ENCODE measurements around the gene TCF4. TPM values are rescaled to one million over a fixed set of nuclear protein-coding genes. Genes with fewer than 3 reads are reported as not detected.

TCF4 gene
- total RNA-seq, 1 experiment from 2014 or later, result 261 TPM

- Histone ChIP-seq H3K4me3 (ENCODE audit: low read length) (no peak overlapping the region), H3K9me2 (replicated peaks; ENCODE audit: insufficient read depth, low read length) (no peaks in the 10 kb centered on the region)
These were observed 40.3 kb downstream of the TCF4 start for GRCh38 chr18:55547705-55548056.

GRCh38 chr18:55546851-55547704 lies 40.9 kb downstream of the TCF4 start:
- no peak overlapping the region for H3K9ac ChIP-seq (ENCODE audit: low read length)
- no peaks in the 10 kb centered on the region for H3K9me2 ChIP-seq (replicated peaks; ENCODE audit: insufficient read depth, low read length)
- peaks cover 30% of the 10 kb centered on the region for H3K36me3 ChIP-seq (ENCODE audit: insufficient read depth, low read length)
- peaks cover 81% of the 10 kb centered on the region for H3K4me1 ChIP-seq (ENCODE audit: low read length)
- H3K79me2 ChIP-seq (ENCODE audit: low read length), result peaks cover 96% of the 10 kb centered on the region
- DNase-seq, result no peak
- no peaks in the 10 kb centered on the region for H3K27me3 ChIP-seq (ENCODE audit: low read length)
- peak overlapping the region; percentile 26 for H3K27ac ChIP-seq (ENCODE audit: low read length)
- no peak overlapping the region for H3K4me2 ChIP-seq (ENCODE audit: low read depth, low read length, poor library complexity, severe bottlenecking)
- H2AFZ ChIP-seq (ENCODE audit: low read length), result no peak overlapping the region
- no peaks in the 10 kb centered on the region for H3K9me3 ChIP-seq (ENCODE audit: low read length)
- no peaks in the 10 kb centered on the region for H4K20me1 ChIP-seq (ENCODE audit: insufficient read depth, low read depth, low read length)
- H3K4me3 ChIP-seq (ENCODE audit: low read length), result no peak overlapping the region

More at GRCh38 chr18:55547705-55548056, 40.3 kb downstream of the TCF4 start:
- DNase-seq, result no peak
- Histone ChIP-seq H4K20me1 (ENCODE audit: insufficient read depth, low read depth, low read length) (no peaks in the 10 kb centered on the region), H3K79me2 (ENCODE audit: low read length) (peaks cover 96% of the 10 kb centered on the region), H3K4me1 (ENCODE audit: low read length) (peaks cover 75% of the 10 kb centered on the region), H2AFZ (ENCODE audit: low read length) (no peak overlapping the region), H3K4me2 (ENCODE audit: low read depth, low read length, poor library complexity, severe bottlenecking) (no peak overlapping the region), H3K27ac (ENCODE audit: low read length) (peak overlapping the region; percentile 26; the same call in 1 of the 2 replicates), H3K9ac (ENCODE audit: low read length) (no peak overlapping the region), H3K36me3 (ENCODE audit: insufficient read depth, low read length) (peaks cover 27% of the 10 kb centered on the region), H3K9me3 (ENCODE audit: low read length) (no peaks in the 10 kb centered on the region), H3K27me3 (ENCODE audit: low read length) (no peaks in the 10 kb centered on the region)

- H2AFZ ChIP-seq (ENCODE audit: low read length), result no peak overlapping the region
- H3K27me3 ChIP-seq (ENCODE audit: low read length), result no peaks in the 10 kb centered on the region
- H4K20me1 ChIP-seq (ENCODE audit: insufficient read depth, low read depth, low read length), result no peaks in the 10 kb centered on the region
- no peak overlapping the region; the same call in 1 of the 2 replicates for H3K27ac ChIP-seq (ENCODE audit: low read length)
- no peaks in the 10 kb centered on the region for H3K9me2 ChIP-seq (replicated peaks; ENCODE audit: insufficient read depth, low read length)
- H3K9me3 ChIP-seq (ENCODE audit: low read length), result no peaks in the 10 kb centered on the region; the same call in 1 of the 2 replicates
- no peak for DNase-seq
- peaks cover 24% of the 10 kb centered on the region for H3K36me3 ChIP-seq (ENCODE audit: insufficient read depth, low read length)
- H3K4me2 ChIP-seq (ENCODE audit: low read depth, low read length, poor library complexity, severe bottlenecking), result no peak overlapping the region
- H3K4me3 ChIP-seq (ENCODE audit: low read length), result no peak overlapping the region
- H3K4me1 ChIP-seq (ENCODE audit: low read length), result peaks cover 73% of the 10 kb centered on the region
- peaks cover 96% of the 10 kb centered on the region for H3K79me2 ChIP-seq (ENCODE audit: low read length)
- H3K9ac ChIP-seq (ENCODE audit: low read length), result no peak overlapping the region
These were observed 44.0 kb downstream of the TCF4 start for GRCh38 chr18:55544014-55544413.

- Histone ChIP-seq H3K9ac (ENCODE audit: low read length) (no peak overlapping the region), H3K36me3 (ENCODE audit: insufficient read depth, low read length) (peaks cover 24% of the 10 kb centered on the region), H2AFZ (ENCODE audit: low read length) (no peak overlapping the region), H3K27ac (ENCODE audit: low read length) (peak overlapping the region; percentile 46; the same call in 1 of the 2 replicates), H3K4me3 (ENCODE audit: low read length) (no peak overlapping the region), H3K27me3 (ENCODE audit: low read length) (no peaks in the 10 kb centered on the region), H3K79me2 (ENCODE audit: low read length) (peaks cover 96% of the 10 kb centered on the region), H3K4me1 (ENCODE audit: low read length) (peaks cover 73% of the 10 kb centered on the region), H3K4me2 (ENCODE audit: low read depth, low read length, poor library complexity, severe bottlenecking) (no peak overlapping the region), H3K9me2 (replicated peaks; ENCODE audit: insufficient read depth, low read length) (no peaks in the 10 kb centered on the region), H4K20me1 (ENCODE audit: insufficient read depth, low read depth, low read length) (no peaks in the 10 kb centered on the region), H3K9me3 (ENCODE audit: low read length) (no peaks in the 10 kb centered on the region; the same call in 1 of the 2 replicates)
- DNase-seq, result no peak
These were observed 44.8 kb downstream of the TCF4 start for GRCh38 chr18:55543130-55543704.

- H3K27me3 ChIP-seq (ENCODE audit: low read length), result no peaks in the 10 kb centered on the region
- no peak overlapping the region for H3K4me2 ChIP-seq (ENCODE audit: low read depth, low read length, poor library complexity, severe bottlenecking)
- H3K9ac ChIP-seq (ENCODE audit: low read length), result no peak overlapping the region
- H3K4me3 ChIP-seq (ENCODE audit: low read length), result no peak overlapping the region
- H3K36me3 ChIP-seq (ENCODE audit: insufficient read depth, low read length), result peaks cover 14% of the 10 kb centered on the region
- no peak overlapping the region for H2AFZ ChIP-seq (ENCODE audit: low read length)
- no peaks in the 10 kb centered on the region for H3K9me2 ChIP-seq (replicated peaks; ENCODE audit: insufficient read depth, low read length)
- H3K79me2 ChIP-seq (ENCODE audit: low read length), result peaks cover 95% of the 10 kb centered on the region
- no peak for DNase-seq
- no peaks in the 10 kb centered on the region for H4K20me1 ChIP-seq (ENCODE audit: insufficient read depth, low read depth, low read length)
- no peaks in the 10 kb centered on the region; the same call in 1 of the 2 replicates for H3K9me3 ChIP-seq (ENCODE audit: low read length)
- H3K4me1 ChIP-seq (ENCODE audit: low read length), result peaks cover 68% of the 10 kb centered on the region
- peak overlapping the region; percentile 46; the same call in 1 of the 2 replicates for H3K27ac ChIP-seq (ENCODE audit: low read length)
These were observed 46.4 kb downstream of the TCF4 start for GRCh38 chr18:55541571-55541970.

- DNase-seq, result no peak
- H3K27me3 ChIP-seq (ENCODE audit: low read length), result no peaks in the 10 kb centered on the region
These were observed 48.8 kb downstream of the TCF4 start for GRCh38 chr18:55539240-55539639.

GRCh38 chr18:55534996-55535395 lies 53.0 kb downstream of the TCF4 start:
- peak overlapping the region; percentile 40; the same call in 1 of the 2 replicates for H3K27ac ChIP-seq (ENCODE audit: low read length)
- H3K4me1 ChIP-seq (ENCODE audit: low read length), result peaks cover 42% of the 10 kb centered on the region
- H3K36me3 ChIP-seq (ENCODE audit: insufficient read depth, low read length), result no peaks in the 10 kb centered on the region; the same call in 1 of the 2 replicates
- H3K27me3 ChIP-seq (ENCODE audit: low read length), result no peaks in the 10 kb centered on the region
- DNase-seq, result no peak
- H3K9ac ChIP-seq (ENCODE audit: low read length), result no peak overlapping the region
- H3K9me3 ChIP-seq (ENCODE audit: low read length), result no peaks in the 10 kb centered on the region
- no peaks in the 10 kb centered on the region for H4K20me1 ChIP-seq (ENCODE audit: insufficient read depth, low read depth, low read length)
- H3K4me2 ChIP-seq (ENCODE audit: low read depth, low read length, poor library complexity, severe bottlenecking), result no peak overlapping the region
- no peak overlapping the region for H2AFZ ChIP-seq (ENCODE audit: low read length)
- H3K9me2 ChIP-seq (replicated peaks; ENCODE audit: insufficient read depth, low read length), result no peaks in the 10 kb centered on the region
- peaks cover 95% of the 10 kb centered on the region for H3K79me2 ChIP-seq (ENCODE audit: low read length)
- no peak overlapping the region for H3K4me3 ChIP-seq (ENCODE audit: low read length)

More at GRCh38 chr18:55539240-55539639, 48.8 kb downstream of the TCF4 start:
- no peak overlapping the region for H3K9ac ChIP-seq (ENCODE audit: low read length)
- no peaks in the 10 kb centered on the region; the same call in 1 of the 2 replicates for H3K9me3 ChIP-seq (ENCODE audit: low read length)
- H3K9me2 ChIP-seq (replicated peaks; ENCODE audit: insufficient read depth, low read length), result no peaks in the 10 kb centered on the region
- no peak overlapping the region for H3K4me2 ChIP-seq (ENCODE audit: low read depth, low read length, poor library complexity, severe bottlenecking)
- H3K36me3 ChIP-seq (ENCODE audit: insufficient read depth, low read length), result peaks cover 12% of the 10 kb centered on the region
- H3K27ac ChIP-seq (ENCODE audit: low read length), result no peak overlapping the region; the same call in 1 of the 2 replicates
- H3K4me3 ChIP-seq (ENCODE audit: low read length), result no peak overlapping the region
- H4K20me1 ChIP-seq (ENCODE audit: insufficient read depth, low read depth, low read length), result no peaks in the 10 kb centered on the region
- peaks cover 98% of the 10 kb centered on the region for H3K79me2 ChIP-seq (ENCODE audit: low read length)
- H2AFZ ChIP-seq (ENCODE audit: low read length), result no peak overlapping the region
- peaks cover 71% of the 10 kb centered on the region for H3K4me1 ChIP-seq (ENCODE audit: low read length)

GRCh38 chr18:55534547-55534946 lies 53.4 kb downstream of the TCF4 start:
- H3K9me3 ChIP-seq (ENCODE audit: low read length), result no peaks in the 10 kb centered on the region
- peaks cover 38% of the 10 kb centered on the region for H3K4me1 ChIP-seq (ENCODE audit: low read length)
- no peaks in the 10 kb centered on the region for H3K27me3 ChIP-seq (ENCODE audit: low read length)
- H4K20me1 ChIP-seq (ENCODE audit: insufficient read depth, low read depth, low read length), result no peaks in the 10 kb centered on the region
- no peak overlapping the region for H3K4me3 ChIP-seq (ENCODE audit: low read length)
- H3K27ac ChIP-seq (ENCODE audit: low read length), result no peak overlapping the region
- H2AFZ ChIP-seq (ENCODE audit: low read length), result no peak overlapping the region
- no peak for DNase-seq
- H3K36me3 ChIP-seq (ENCODE audit: insufficient read depth, low read length), result no peaks in the 10 kb centered on the region; the same call in 1 of the 2 replicates
- H3K4me2 ChIP-seq (ENCODE audit: low read depth, low read length, poor library complexity, severe bottlenecking), result no peak overlapping the region
- peaks cover 95% of the 10 kb centered on the region for H3K79me2 ChIP-seq (ENCODE audit: low read length)
- H3K9ac ChIP-seq (ENCODE audit: low read length), result no peak overlapping the region
- H3K9me2 ChIP-seq (replicated peaks; ENCODE audit: insufficient read depth, low read length), result no peaks in the 10 kb centered on the region
